AG04449 (cell line): ENCODE results near the gene TBX15.

Experiments used
- CTCF ChIA-PET: fragments of 350-600 bp; formaldehyde crosslinking; extraction: SDS; loops from one replicate; lab custom pipeline; 2021; ENCODE audit warnings: antibody characterized with exemption; lab: Yijun Ruan, JAX
- POLR2A ChIA-PET: fragments of 400-600, 350-600 bp; formaldehyde crosslinking; extraction: SDS; loops from one replicate; lab custom pipeline; 2020; ENCODE audit warnings: antibody characterized with exemption, inconsistent platforms; lab: Yijun Ruan, JAX
- DNase-seq: peaks from one replicate; pipeline ENCODE4 v3.0.0-alpha.2; 2010; ENCODE audit warnings: low read depth, low spot score
- H3K4me3 ChIP-seq: 2 replicates; pipeline ENCODE4 v1.5.1; 2011; ENCODE audit warnings: low read depth, mild to moderate bottlenecking, control low read depth, low read length
- CTCF ChIP-seq: IDR thresholded peaks from one replicate; pipeline ENCODE4 v1.5.1; 2011; ENCODE audit warnings: mild to moderate bottlenecking, moderate library complexity, low read length, control low read depth, inconsistent platforms; ENCODE audit not compliant: insufficient read depth; ENCODE audit errors: missing control alignments

Gene TBX15

GRCh38 chr1:118984722-118985639 is 3.2 kb downstream of the TBX15 start:
- peak overlapping the region; percentile 83 for H3K4me3 ChIP-seq
- TF ChIP-seq CTCF = no peak
- no peak for DNase-seq
- CTCF ChIA-PET = interaction anchor here (0.8 to 1.2 kb wide), 7 partner anchors 8 to 421 kb away, joined by 3 to 4 read pairs (median 3); no protein-coding TSS in a partner anchor
- POLR2A ChIA-PET = interaction anchor here (0.8 to 2.3 kb wide), 5 partner anchors 9 to 156 kb away, joined by 3 to 13 read pairs (median 4); partner anchors contain the start of gene WARS2

- peak overlapping the region; percentile 83 for H3K4me3 ChIP-seq
- CTCF ChIA-PET = interaction anchor here (0.8 to 1.2 kb wide), 4 partner anchors 19 to 420 kb away, joined by 3 to 4 read pairs (median 3); no protein-coding TSS in a partner anchor
- POLR2A ChIA-PET = interaction anchor here (1.3 to 2.3 kb wide), 3 partner anchors 8 to 156 kb away, joined by 3 to 13 read pairs (median 4); partner anchors contain the start of gene WARS2
- TF ChIP-seq CTCF = no peak
- DNase-seq = no peak
Observed at GRCh38 chr1:118984086-118984721, 3.9 kb downstream of the TBX15 start.

- CTCF ChIA-PET = interaction anchor here (0.8 to 1.2 kb wide), 2 partner anchors 24 to 26 kb away, joined by 3 read pairs; no protein-coding TSS in a partner anchor
- DNase-seq = no peak
Observed at GRCh38 chr1:118983558-118984041, 4.5 kb downstream of the TBX15 start.

GRCh38 chr1:118982821-118983557 is 5.2 kb downstream of the TBX15 start:
- ChIA-PET POLR2A (interaction anchor here (1.0 kb wide), 1 partner anchor 157 kb away, joined by 3 read pairs; the partner anchor contains the start of gene WARS2), CTCF (interaction anchor here (0.6 to 1.2 kb wide), 2 partner anchors 20 to 25 kb away, joined by 3 read pairs; no protein-coding TSS in a partner anchor)
- no peak for DNase-seq
- no peak for TF ChIP-seq CTCF
- H3K4me3 ChIP-seq = peak overlapping the region; percentile 83

More at GRCh38 chr1:118983558-118984041, 4.5 kb downstream of the TBX15 start:
- H3K4me3 ChIP-seq = peak overlapping the region; percentile 83
- no peak for TF ChIP-seq CTCF
- POLR2A ChIA-PET = interaction anchor here (2.2 kb wide), 1 partner anchor 12 kb away, joined by 4 read pairs; no protein-coding TSS in a partner anchor

- no peak for TF ChIP-seq CTCF
- no peak for DNase-seq
- ChIA-PET CTCF (no interaction called here), POLR2A (interaction anchor here (1.0 kb wide), 1 partner anchor 158 kb away, joined by 3 read pairs; the partner anchor contains the start of gene WARS2)
- peak overlapping the region; percentile 83 for H3K4me3 ChIP-seq
Observed at GRCh38 chr1:118982266-118982665, 5.9 kb downstream of the TBX15 start.
